GM12878 (cell line): ENCODE measurements around the gene TMPRSS6. TPM values are rescaled to one million over a fixed set of nuclear protein-coding genes. Genes with fewer than 3 reads are reported as not detected.

Source experiments
- ATAC-seq: fragments of 200-7000 bp; cut with Tn5 transposase; 3 replicates; pipeline ENCODE4 v1.9.1; 2020; ENCODE audit warnings: mild to moderate bottlenecking, moderate library complexity
- BruUV-seq: library from RNA; stranded (reverse); fragments of 400-500 nt; replicated peaks from 2 replicates; lab custom pipeline; 2021; lab: Mats Ljungman, UMichigan
- CTCF ChIA-PET: fragments of 300-600 bp; sonication (Branson Sonifier 250); formaldehyde crosslinking; extraction: SDS; loops from one replicate; lab custom pipeline; 2021; ENCODE audit warnings: inconsistent platforms; lab: Yijun Ruan, JAX
- POLR2A ChIA-PET: fragments of 350-600 bp; formaldehyde crosslinking; extraction: SDS; loops from one replicate; lab custom pipeline; 2021; ENCODE audit warnings: inconsistent platforms; lab: Charles Lee
- RAD21 ChIA-PET: fragments of 300-600 bp; sonication (Branson Sonifier 250); formaldehyde crosslinking; loops from one replicate; lab custom pipeline; 2023; ENCODE audit warnings: antibody characterized with exemption; ENCODE audit not compliant: unreplicated experiment; lab: Charles Lee
- SMC1A ChIA-PET: fragments of 300-600 bp; sonication (Branson Sonifier 250); formaldehyde crosslinking; loops from one replicate; lab custom pipeline; 2023; ENCODE audit not compliant: unreplicated experiment, uncharacterized antibody; lab: Charles Lee
- DNase-seq: peaks from one replicate; pipeline ENCODE4 v3.0.0-alpha.2; 2011; ENCODE audit warnings: low read depth, low spot score
- FAIRE-seq: peaks from 3 replicates; lab custom pipeline; 2011; peaks lifted over from hg19 to GRCh38; lab: Jason Lieb, UNC
- H2AFZ ChIP-seq: 2 replicates; pipeline ENCODE4 v1.6.0; 2011; ENCODE audit warnings: low read depth, low read length, control low read depth; ENCODE audit not compliant: control insufficient read depth
- H3K27ac ChIP-seq: 2 replicates; pipeline ENCODE4 v1.5.1; 2011; ENCODE audit warnings: control low read depth; ENCODE audit not compliant: control insufficient read depth, insufficient read depth
- H3K27me3 ChIP-seq, 2 experiments: replicated peaks in 1 of 2; 2 replicates each; pipeline versions ENCODE4 v1.6.0 to v1.6.1; 2011; ENCODE audit warnings: low read length in 1 of 2; ENCODE audit not compliant: control insufficient read depth in 2 of 2, insufficient read depth in 2 of 2
- H3K36me3 ChIP-seq, 2 experiments: 2 replicates each; pipeline ENCODE4 v1.5.1; 2011; ENCODE audit warnings: low read length in 1 of 2; ENCODE audit not compliant: control insufficient read depth in 2 of 2, insufficient read depth in 2 of 2
- H3K4me1 ChIP-seq: 2 replicates; pipeline ENCODE4 v1.6.1; 2011; ENCODE audit warnings: mild to moderate bottlenecking, low read length, moderate library complexity, mixed read lengths; ENCODE audit not compliant: control insufficient read depth, insufficient read depth
- H3K4me2 ChIP-seq: 2 replicates; pipeline ENCODE4 v1.6.0; 2011; ENCODE audit warnings: control low read depth; ENCODE audit not compliant: control insufficient read depth, insufficient read depth
- H3K4me3 ChIP-seq: fragments of 200-600 bp; sonication (generic); 2 replicates; pipeline ENCODE4 v1.5.1; 2016
- H3K79me2 ChIP-seq: 2 replicates; pipeline ENCODE4 v1.6.0; 2011; ENCODE audit warnings: low read length; ENCODE audit not compliant: control insufficient read depth, insufficient read depth
- H3K9ac ChIP-seq: 2 replicates; pipeline ENCODE4 v1.8.0; 2011; ENCODE audit warnings: low read length, control low read depth, mixed read lengths; ENCODE audit not compliant: control insufficient read depth, insufficient read depth
- H3K9me3 ChIP-seq: replicated peaks from 3 replicates; pipeline ENCODE4 v1.5.1; 2011; ENCODE audit warnings: mild to moderate bottlenecking, low read length; ENCODE audit not compliant: control insufficient read depth, insufficient read depth
- H4K20me1 ChIP-seq: 2 replicates; pipeline ENCODE4 v1.6.0; 2011; ENCODE audit not compliant: control insufficient read depth, insufficient read depth
- ATF2 ChIP-seq: IDR thresholded peaks from 2 replicates; pipeline ENCODE4 v1.6.1; 2012; ENCODE audit warnings: low read length, inconsistent platforms
- CHD4 ChIP-seq: fragments of 200-600 bp; sonication (generic); IDR thresholded peaks from 2 replicates; pipeline ENCODE4 v1.6.1; 2016; ENCODE audit warnings: mild to moderate bottlenecking
- E4F1 ChIP-seq: fragments of 450-650 bp; IDR thresholded peaks from 2 replicates; pipeline ENCODE4 v1.6.1; 2018; ENCODE audit warnings: borderline replicate concordance, mild to moderate bottlenecking; ENCODE audit not compliant: partially characterized antibody
- EP300 ChIP-seq, 2 experiments: fragments of 150-350 bp in 1 of 2; IDR thresholded peaks; 2 replicates each; pipeline ENCODE4 v1.6.1; 2011 to 2012; ENCODE audit warnings: low read depth in 2 of 2, low read length in 2 of 2, borderline replicate concordance in 1 of 2, improper control_type of control experiment in 1 of 2, inconsistent platforms in 1 of 2; ENCODE audit not compliant: control insufficient read depth in 1 of 2
- EZH2 ChIP-seq: IDR thresholded peaks from 2 replicates; pipeline ENCODE4 v1.6.1; 2012; ENCODE audit warnings: low read depth, mild to moderate bottlenecking, control low read depth, inconsistent platforms, low read length, borderline replicate concordance; ENCODE audit not compliant: control insufficient read depth
- IRF5 ChIP-seq: fragments of 450-650 bp; IDR thresholded peaks from 2 replicates; pipeline ENCODE4 v1.6.1; 2017; ENCODE audit warnings: borderline replicate concordance
- NR2C1 ChIP-seq: fragments of 450-650 bp; IDR thresholded peaks from 2 replicates; pipeline ENCODE4 v1.6.1; 2017; ENCODE audit warnings: antibody characterized with exemption, mild to moderate bottlenecking, moderate library complexity
- PBX3 ChIP-seq: IDR thresholded peaks from 2 replicates; pipeline ENCODE4 v1.6.1; 2011; ENCODE audit warnings: mild to moderate bottlenecking, low read depth, low read length, moderate library complexity; ENCODE audit not compliant: insufficient replicate concordance
- POLR2A ChIP-seq: IDR thresholded peaks from 2 replicates; pipeline ENCODE4 v1.6.1; 2011; ENCODE audit warnings: low read depth, mild to moderate bottlenecking, low read length
- RFX5 ChIP-seq: IDR thresholded peaks from 2 replicates; pipeline ENCODE4 v1.6.1; 2011; ENCODE audit warnings: low read depth, low read length, improper control_type of control experiment
- WRNIP1 ChIP-seq: IDR thresholded peaks from 2 replicates; pipeline ENCODE4 v1.6.1; 2011; ENCODE audit warnings: low read depth, low read length, improper control_type of control experiment, borderline replicate concordance
- WGBS: methylation state at CpG from one replicate; pipeline ENCODE4 v1.1.6; 2016; ENCODE audit warnings: low lambda C conversion rate; ENCODE audit not compliant: insufficient replicate concordance, insufficient coverage; ENCODE audit errors: missing lambda C conversion rate; 5-methylcytosine and 5-hydroxymethylcytosine counted together
- in situ Hi-C: fragments of 300-500 bp; cut with MboI; formaldehyde crosslinking; loops from 9 replicates; pipeline ENCODE4 v1.14.3; 2018; ENCODE audit warnings: mixed read lengths
- intact Hi-C: fragments of 100-400 bp; cut with micrococcal nuclease; formaldehyde crosslinking; loops from one replicate; pipeline ENCODE4 v1.14.2; 2022; ENCODE audit not compliant: unreplicated experiment
- polyA plus RNA-seq, 11 experiments: library from polyadenylated mRNA; depleted of rRNA in 4 of 11; unstranded in 6 of 11; stranded (reverse) in 5 of 11; fragments of >200 nt; fragmentation: Nextera tagmentation in 4 of 11; fragmentation: Illumina TruSeq in 1 of 11; extraction: Ambion mirVana in 4 of 11; extraction: Trizol in 1 of 11; gene quantifications; 1 replicate in 1 of 11; 2 replicates in 10 of 11; pipeline versions ENCODE4 v1.2.1 to v1.2.3, GENCODE V29; 2011 to 2016; ENCODE audit warnings: inconsistent platforms in 2 of 11, missing spikeins in 2 of 11, low read depth in 1 of 11
- total RNA-seq, 4 experiments: library from RNA; depleted of rRNA in 3 of 4; stranded (reverse); fragments of >200 nt in 3 of 4; fragmentation: Illumina TruSeq in 1 of 4; extraction: Trizol in 1 of 4; gene quantifications; 2 replicates each; pipeline versions ENCODE4 v1.2.1 to v1.2.3, GENCODE V29; 2013 to 2021

Gene TMPRSS6
- total and polyA plus RNA-seq, 10 of the 15 experiments (the other 5 are each of a cell fraction or from before 2014, with no cell fraction given) = 0.06 to 0.69 (median 0.19) TPM; not detected in 6

- H2AFZ ChIP-seq = no peak overlapping the region
- ChIA-PET POLR2A (interaction anchor here (1.2 kb wide), 1 partner anchor 59 kb away, joined by 3 read pairs; no protein-coding TSS in a partner anchor), SMC1A (interaction anchor here (1.3 kb wide), 1 partner anchor 36 kb away, joined by 3 read pairs; no protein-coding TSS in a partner anchor), CTCF (interaction anchor here (0.9 to 2.1 kb wide), 3 partner anchors 20 to 173 kb away, joined by 3 to 6 read pairs (median 3); no protein-coding TSS in a partner anchor), RAD21 (interaction anchor here (3.2 kb wide), 1 partner anchor 36 kb away, joined by 15 read pairs; no protein-coding TSS in a partner anchor)
- no peaks in the 10 kb centered on the region for H3K79me2 ChIP-seq
- no peaks in the 10 kb centered on the region for H4K20me1 ChIP-seq
- no peak overlapping the region for H3K9ac ChIP-seq
- H3K9me3 ChIP-seq = no peaks in the 10 kb centered on the region
- no peak for FAIRE-seq
- no peaks in the 10 kb centered on the region for H3K36me3 ChIP-seq
- no peaks in the 10 kb centered on the region for H3K27me3 ChIP-seq
- in situ Hi-C loops (no loop called here), intact Hi-C loops (no loop called here)
- no peak overlapping the region for H3K4me3 ChIP-seq
- no peak overlapping the region for H3K27ac ChIP-seq
- no peak for ATAC-seq
- peaks cover 10% of the 10 kb centered on the region for H3K4me1 ChIP-seq
- TF ChIP-seq WRNIP1 = no peak
- no peak for TF ChIP-seq E4F1
- TF ChIP-seq EZH2 = no peak
- no peak for TF ChIP-seq IRF5
- TF ChIP-seq CHD4 = no peak
- TF ChIP-seq POLR2A = no peak
- TF ChIP-seq RFX5 = no peak
- no peak for TF ChIP-seq ATF2
- no peak for TF ChIP-seq EP300 (IDR thresholded peaks at IDR 0.05; ENCODE audit: borderline replicate concordance in 1 of 2, control insufficient read depth in 1 of 2, low read depth in 2 of 2, low read length in 2 of 2)
- TF ChIP-seq PBX3 = no peak
- no peak for TF ChIP-seq NR2C1
- 41% methylated on average over 14 of the region's 15 CpGs for WGBS
- BruUV-seq = no TSS peak
- no peak overlapping the region for H3K4me2 ChIP-seq
- no peak for DNase-seq
Observed at GRCh38 chr22:37086184-37086583, 23.3 kb downstream of the TMPRSS6 start.
